NCI-H2196 treated with DMSO at 0.1 percent for 48 hours (cell line): ENCODE measurements around the gene CIB4.

Experiments used
- DNase-seq: peaks from one replicate; lab custom pipeline; 2025; ENCODE audit not compliant: unreplicated experiment; lab: John Stamatoyannopoulos, UW

The CIB4 gene

DNA sequence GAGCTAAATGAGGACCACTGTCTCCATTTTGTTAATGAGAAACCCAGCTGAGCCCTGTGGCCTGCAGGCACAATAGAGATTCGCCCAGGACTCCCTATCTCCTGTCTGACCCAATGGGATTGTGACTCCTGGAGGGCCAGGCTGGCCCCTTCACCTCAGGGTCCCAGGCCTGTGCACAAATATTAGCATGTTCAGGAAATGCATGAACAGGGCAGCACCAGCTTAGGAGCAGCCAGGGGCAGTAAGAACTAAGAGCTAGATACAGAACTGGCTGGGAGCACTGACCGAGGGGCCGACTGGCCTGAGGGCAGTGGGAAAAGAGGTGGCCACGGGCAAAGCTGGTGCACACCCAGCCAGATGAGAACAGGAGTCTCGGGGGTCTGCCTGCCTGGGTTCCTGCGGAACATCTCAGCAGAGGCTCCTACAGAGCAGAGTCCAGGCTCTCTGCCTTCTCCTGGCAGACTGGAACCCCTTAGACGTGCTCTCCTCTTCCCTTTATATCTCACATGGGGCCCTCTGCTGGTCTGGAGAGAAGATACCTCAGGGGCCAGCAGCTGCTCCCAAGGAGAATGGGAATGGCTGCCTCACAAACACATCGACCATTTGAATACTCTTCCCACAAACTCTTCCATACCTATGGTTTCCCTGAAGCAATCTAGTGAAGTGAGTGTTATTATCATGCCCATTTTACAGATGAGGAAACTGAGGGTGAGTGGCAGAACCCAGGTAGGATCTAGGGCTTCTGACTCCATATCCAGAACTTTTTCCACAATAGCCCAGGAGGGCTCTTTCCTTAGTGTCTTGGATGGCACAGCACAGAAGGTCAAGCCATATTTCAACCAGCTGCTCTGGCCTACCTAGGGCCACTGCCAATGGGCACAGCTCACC lies 85.7 kb downstream of the CIB4 start:
- DNase-seq = no peak

DNA sequence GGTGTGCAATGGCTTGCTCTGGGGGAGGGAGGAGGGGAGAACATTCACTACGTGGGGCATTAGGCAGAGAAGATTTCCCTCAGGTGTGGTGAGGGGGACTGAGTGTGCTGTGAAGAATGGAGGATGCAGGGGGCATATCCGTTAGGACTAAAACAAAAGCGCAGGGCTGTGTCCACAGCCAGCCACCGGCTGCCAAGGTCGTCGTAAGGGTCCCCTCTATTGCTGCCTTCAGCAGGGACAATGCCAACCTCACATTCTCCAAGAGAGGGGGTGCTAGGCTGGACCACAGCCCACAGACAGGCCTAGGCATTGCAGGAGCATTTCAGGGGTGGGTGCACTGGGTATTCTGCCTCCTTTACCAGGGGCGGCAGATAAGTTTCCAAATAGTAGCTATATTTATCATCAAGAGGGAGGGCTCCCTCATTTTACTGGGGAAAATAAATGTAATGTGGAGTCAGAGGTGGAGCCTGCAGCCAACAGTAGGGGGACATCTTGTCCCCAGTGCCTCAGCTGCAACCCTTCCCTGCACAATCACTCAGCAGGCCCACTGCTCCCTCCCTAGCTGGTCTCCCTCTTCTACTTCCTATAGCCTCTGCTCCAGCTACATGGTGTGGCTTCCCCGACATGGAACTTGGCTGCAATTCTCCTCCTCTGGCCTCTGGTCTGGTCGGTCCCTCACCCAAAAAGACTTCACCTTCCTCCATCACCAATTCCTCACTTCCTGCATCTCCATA lies 88.4 kb downstream of the CIB4 start:
- no peak for DNase-seq

DNA sequence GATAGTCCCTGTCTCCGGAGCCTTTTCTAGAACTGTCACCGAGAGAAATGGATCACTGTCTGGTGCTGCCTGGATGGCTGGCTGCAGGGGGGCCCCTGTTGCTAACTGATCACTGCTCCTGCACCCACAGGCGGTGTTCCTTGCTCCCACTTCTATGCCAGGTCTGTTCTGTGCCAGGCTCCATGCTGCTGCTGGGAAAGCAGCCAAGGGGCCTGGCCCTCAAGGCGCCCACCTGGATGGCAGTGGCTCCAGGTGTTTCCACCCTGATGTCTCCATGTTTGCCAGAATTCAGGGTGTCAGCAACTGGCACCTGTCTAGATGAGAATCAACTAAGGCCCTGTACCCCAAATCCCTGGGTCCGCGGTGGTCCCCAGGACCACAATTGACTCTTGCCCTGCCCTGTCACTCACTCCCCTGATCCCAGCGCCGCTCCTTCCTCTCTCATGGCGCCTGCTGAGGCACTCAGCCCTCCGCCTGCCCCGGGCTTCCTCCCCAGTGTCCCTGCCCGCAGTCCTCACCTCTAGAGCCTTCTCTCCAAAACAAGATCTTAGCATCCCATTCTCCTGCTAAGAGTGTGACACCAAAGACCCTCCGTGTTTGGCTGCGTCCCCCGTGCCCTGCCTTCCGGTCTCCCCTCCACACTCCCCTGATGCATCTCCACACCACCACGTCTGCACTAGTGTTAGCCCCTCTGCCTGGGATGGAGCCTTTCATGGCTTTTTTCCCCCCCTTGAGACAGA lies 90.7 kb downstream of the CIB4 start:
- DNase-seq = no peak

DNA sequence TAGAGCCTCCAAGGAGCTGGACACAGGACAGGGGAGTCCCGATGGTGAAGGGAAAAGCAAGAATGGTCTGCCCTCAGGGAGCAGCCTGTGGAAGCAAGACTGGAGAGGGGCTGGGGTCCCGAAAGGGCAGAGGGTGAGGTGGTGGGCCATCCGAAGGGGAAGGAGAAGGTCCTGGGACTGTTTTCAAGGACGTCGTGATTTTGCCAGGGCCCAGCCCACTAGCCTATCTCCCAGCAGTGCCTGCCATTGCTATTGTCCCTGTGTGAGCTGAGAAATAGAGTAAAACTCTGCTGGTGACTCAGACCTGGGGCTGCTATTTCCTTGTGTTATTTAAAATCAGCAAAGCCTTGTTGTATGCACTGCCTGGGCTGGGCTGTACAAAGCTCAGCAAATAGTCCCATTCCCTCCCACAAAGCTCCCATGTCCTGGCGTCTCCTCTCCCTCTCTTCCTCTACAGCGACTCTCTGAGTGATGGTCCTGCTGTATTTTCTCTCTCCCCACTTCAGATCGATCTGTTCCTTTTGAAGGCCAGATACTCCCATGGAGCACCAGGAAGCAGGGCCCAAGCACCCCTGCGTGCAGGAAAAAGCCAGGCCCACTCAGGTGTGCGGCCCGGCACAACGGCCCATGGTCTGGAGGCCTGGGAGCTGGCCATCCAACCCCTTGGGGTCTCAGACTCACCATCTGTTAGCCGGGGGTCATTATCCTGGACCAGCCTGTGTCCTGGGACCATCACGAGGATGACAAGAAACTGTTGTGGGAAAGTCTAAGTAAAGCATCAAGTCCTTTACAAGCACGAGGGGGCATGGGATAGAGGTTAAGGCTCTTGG lies 98.3 kb downstream of the CIB4 start:
- DNase-seq = no peak

DNA sequence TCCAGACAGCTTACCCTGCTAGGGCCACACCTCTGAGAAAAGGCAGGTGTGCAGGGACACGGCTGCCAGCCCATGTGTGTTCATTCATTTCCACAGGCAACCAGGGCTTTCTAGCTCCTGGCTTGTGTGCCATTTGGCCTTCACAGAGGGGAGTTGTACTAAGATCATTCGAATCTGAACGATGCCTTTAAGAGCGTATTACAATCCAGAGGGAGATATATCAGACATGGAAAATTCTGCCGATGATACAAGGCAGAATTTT lies 99.0 kb downstream of the CIB4 start:
- peak; percentile 66 for DNase-seq

DNA sequence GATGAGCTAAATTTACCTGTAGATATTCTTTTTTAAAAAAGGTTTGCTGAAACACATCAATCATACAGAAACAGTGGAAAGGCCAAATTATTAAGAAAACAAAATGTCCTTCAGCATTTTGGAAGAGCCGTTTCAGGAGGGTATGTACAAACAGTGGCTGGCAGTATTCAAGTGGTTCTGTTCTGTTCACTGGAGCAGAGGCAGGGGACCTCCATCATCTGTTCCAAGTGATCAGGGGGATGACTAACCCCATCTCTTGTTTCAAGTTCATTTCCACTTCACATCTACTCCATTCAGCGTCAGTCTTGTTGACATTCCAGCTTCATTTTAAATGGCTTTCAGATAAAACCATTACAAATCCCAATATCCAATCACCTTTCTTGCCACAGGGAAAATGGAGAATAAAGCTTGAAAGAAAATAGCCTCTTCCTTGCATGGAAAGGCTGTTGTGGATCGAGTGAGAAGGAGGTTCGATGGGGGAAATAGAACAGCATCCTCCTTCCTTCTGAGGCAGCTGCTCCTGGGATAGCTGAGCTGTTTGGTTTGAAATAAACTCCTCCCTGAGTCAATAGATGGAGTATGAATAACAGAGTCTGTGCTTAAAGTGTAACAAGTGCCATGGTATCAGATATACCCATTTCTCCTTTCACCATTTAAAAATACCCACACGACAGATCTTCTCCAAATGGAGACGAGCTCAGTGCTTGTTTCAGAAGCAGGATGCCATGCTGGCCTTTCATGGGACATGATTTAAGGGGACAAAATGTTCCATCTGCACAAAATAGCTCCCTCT lies 99.6 kb downstream of the CIB4 start:
- DNase-seq = peak; percentile 77

DNA sequence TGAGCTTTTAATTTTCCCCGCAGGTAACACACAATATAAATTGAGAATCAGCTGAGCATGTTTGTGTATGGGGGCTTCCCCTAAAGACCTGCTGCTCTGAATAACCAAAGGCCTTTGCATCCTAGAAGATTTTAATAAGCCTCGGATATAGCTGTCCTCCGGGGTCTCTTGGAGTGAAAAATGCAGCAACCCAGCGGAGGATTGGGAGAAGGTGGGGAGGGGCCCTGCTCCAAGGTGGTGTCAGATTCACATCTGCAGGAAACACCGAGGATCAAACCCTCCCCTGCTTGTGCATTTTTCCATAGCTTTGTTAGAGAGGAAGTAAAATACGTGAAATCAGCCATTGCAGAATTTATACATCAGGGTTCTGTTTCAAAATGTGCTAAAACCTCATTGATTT lies 100.2 kb downstream of the CIB4 start:
- no peak for DNase-seq

DNA sequence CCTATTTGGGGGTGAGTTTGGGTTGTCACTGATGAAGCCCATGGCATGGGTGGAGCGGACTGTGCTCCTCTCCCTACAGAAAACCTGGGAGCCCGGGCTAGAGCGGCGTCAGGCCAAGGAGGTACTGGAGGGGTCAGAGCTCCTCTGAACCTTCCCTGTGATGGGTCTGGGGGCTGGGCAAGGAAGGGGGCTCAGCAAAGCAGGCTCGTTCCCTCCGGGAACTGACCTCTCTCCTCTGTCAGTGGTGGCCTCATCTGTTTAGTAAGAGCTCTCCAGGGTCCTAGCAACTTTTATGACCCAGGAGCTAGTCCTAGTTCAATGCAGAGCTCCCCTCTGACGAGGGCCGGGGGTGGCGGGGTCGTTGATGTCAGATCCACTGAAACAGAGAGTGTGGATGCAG lies 100.9 kb downstream of the CIB4 start:
- no peak for DNase-seq

DNA sequence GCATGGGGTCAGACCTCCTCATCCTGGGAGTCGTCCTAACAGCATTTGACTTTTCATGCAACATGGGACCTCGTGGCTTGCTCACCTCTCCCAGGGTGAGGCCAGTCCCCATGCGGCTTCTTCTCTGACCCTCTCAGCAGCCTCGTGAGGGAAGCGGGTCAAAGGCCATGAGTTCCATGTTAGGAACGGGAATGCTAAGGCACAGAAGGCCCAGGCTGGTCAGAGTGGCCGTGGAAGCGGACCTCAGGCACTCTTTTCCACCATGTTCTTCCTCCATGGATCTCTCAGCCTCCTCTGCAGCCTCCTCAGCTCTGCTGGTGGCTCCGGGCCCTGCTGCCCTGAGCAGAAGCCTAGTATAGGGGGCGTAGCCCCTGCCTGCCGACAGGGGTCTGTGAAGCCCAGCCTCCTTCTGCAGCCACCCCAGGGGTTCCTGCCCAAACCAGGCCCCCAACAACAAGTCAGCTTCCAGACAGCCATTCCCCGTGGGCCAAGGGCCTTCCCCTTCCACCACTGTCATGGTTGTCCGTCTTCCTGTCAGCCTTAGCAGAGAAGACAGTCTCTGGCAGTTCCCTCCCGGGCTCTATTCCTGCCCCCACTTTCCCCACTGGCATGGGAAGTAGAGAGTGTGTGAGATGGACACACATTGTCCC lies 103.2 kb downstream of the CIB4 start:
- DNase-seq = no peak

DNA sequence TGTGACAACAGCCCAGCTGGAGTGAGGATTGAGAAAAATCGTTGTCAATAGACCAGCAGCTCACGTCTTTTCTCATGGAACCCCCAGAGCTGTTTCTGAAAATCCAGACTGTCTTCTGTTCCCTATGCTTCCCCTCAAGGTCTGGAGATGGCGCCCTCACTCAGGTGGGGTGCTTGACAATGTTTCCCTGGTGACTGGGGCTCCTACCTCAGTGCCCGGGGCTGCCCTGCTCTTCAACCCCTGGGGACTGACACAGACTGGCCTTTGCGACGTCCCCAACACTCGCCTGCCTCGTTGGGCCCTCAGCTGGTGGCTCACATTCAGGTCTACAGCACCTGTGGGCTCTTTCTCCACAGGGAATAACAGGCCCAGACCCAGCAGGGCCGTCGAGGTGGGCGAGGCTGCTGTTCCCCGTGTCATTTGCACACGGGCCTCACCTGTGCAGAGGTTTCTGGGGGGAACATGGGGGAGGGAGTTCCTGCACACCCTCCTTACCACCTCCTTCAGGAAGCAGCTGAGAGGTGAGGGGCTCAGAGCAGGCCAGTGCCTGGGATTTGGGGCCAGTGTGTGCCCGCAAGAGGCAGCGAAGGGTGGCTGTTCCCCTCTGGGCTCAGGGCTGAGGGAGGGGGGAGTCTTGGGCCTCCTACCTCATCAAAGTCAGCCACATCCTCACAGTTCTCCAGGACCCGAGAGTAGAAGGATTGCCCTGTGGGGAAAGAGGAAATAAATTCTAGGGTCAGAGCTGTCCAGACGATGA lies 103.9 kb downstream of the CIB4 start:
- no peak for DNase-seq

DNA sequence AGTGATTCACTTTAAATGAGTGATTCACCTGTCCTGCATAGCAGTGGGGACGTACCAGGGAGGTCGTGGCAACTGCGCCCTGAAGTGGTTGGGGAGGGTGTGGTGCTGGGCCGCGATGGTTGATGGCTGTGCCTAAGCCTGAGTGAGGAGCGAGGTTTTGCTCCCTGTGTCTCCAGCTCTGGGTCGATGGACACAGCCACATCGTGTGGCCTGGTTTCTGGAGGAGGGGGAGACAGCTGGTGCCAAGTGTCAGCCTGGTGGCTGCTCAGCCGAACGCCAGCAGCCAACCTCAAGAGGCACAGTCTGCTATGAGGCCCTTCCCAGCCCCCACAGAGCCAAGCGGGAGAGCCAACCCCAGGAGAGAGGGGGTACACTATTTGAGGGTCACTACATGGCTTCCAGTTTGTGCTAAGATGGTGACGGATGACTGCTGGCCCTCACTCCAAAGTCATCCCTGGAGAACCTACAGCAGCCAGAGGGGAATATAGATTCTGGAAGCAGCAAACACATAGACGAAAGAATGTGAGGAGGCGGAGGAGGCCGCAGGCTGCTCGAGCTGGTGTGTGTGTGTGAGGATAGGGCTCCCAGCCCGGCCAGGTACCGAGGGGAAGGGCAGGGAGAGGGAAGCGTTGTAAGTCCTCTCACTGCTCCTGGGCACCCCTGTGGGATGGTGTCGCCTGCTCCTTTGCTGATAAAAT lies 104.6 kb downstream of the CIB4 start:
- DNase-seq = no peak

DNA sequence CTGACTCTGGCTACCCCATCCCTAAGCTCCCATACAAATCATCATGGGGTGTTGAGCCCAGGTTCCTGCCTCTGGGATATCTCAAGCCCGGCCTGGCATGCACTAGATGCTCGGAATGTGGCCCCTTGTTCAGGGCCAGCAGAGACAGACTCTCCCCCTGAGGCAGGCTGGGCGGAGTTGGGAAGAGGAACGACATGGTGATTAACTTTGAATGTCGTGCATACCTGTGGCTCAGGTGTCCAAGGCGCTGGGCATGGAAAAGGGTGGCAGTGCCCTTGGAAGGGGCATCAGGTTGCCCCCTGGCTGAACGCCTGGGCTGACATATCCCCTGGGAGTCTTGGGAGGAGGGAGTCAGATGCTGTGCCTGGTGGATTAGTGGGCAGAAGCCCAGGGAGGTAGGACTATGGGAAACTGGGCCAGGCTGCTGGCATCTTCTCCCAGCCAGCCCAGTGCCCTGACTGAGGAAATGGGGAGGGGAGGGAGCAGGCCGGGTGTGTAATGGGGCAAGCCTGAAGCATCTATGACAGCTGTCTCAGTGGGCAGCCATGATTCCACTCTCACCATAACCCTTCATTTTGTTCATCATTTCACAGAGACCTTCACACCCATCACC lies 105.4 kb downstream of the CIB4 start:
- no peak for DNase-seq

DNA sequence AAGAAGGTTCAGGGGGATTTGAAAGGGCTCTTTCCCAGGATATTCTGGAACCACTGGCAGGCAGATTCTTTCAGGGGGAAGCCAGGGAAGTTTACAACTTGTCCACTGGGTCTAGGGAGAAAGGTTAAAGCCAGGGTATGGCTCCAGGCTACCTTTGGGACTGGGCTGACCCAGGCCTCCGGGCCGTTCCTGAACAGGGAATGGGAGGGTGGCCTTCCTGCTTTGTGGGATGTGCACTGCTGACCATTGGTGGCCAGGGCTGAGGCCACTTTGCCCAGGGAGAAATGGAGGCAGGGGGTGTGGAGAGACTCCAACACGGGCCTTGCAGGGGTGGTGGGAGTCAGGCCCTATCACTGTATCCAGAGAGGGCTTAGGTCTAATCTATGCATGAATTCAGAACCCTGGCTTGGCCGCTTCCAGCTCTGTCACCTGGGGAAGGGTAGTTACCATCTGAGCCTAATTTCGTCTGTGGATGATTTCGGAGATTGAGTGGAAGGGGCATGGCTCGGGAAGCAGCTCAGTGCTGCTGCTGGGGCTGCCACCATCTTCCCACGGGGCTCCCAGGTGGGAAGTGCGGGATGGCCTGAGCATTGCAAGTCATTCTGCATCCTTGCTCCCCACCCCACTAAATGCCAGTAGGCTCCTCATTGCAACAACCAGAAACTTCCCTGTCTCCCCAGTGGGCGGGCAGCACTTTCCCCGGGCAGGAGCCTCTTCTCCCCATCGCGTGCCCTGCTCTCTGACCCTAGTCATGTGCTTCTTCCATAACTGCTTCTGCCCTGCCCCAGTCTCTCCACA lies 106.1 kb downstream of the CIB4 start:
- no peak for DNase-seq

DNA sequence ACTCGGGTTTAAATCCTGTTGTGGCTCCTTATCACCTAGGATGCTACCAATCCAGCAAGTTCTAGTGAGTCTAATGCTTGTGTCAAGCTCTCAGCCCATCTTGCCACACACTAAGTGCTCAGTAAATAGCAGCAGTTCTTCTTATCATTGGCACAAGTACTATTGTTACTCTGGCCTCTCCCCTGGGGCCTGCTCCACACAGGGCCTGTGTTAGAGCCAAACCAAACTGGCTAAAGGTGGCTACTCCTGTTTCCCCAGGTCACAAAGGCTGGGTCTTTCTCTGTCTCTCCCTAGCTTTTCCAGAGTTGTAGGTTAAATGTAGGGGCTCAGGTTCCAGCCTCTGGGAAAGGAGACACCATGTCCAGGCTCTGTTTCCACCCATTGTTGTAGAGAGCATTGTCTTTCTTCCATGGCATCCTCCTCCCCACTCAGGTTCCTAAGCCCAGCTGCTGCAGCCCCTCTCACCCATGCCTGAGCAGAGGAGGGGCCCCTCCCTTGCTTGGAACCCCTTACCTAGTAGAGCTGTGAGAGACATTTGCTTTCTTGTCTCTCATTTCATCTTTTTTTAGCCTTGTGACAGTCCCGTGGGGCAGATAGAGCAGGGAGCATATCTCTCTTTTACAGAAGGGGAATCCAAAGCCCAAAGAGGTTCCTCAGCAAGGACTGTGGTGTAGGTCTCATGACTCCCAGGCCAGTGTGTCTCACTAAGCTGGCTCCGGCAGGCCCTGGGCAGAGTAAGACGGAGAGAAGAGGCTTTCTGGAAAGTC lies 106.9 kb downstream of the CIB4 start:
- no peak for DNase-seq

DNA sequence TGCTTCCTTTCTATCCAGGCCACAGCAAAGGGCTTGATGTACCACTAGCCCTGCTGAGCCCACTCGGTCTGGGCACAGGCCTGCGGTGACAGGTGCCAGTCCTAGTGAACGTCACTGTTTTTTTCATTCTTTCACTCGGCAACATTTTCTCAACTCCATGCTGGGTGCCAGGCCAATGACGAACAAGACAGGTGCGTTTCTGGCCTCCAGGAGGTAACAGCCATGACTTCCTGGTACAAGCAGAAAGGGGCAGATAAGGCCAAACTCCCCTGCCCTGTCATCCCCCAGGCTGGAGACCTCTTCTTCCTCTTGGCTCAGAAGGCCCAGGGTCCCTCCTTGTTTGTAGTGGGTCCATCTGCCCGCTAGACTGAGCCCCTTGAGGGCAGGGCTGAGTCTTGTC lies 107.5 kb downstream of the CIB4 start:
- DNase-seq = no peak
